Suppressor macrophage treated with lipopolysaccharide for 1 hour (primary cell): ENCODE measurements around the gene SOCS3.
A peak's percentile ranks its signal among the peaks of the same experiment; 100 is the strongest.
"Not testable (repeated sequence)": the region's sequence is repeated elsewhere in the genome, so short reads cannot be mapped to it uniquely, and the experiment has no call there.

Experiments
- DNase-seq, 3 donors: peaks; one replicate each; pipeline ENCODE4 v3.0.0-alpha.2; 2020 to 2022

The SOCS3 gene

DNA sequence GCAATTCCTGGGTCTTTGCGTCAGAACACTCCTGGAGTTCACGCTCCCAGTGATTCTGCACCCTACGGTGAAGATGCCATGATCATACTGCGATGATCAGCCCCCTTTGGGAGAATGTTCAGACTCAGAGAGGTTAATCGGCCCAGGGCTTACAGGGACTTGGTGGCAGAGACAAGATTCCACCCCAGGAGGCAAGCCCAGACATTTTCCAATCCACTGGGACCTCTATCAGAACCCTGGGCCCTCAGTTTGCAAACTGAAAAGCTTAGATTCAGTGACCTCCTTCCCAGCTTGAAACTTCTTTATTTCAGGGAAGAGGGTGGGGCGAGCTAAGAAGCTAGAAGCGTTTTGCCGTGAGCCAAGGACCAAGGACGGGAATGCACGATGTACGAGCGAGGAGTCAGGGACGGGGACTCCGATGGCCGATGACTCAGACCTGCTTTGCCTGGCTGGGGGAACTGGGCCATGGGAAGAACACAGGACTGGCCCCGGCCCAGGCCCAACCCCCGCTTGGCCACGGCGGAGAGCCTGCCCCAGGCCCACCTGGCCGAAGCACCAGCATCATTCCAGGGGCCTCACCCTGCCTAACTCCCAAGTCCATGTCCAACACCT lies 34.7 kb downstream of the SOCS3 start:
- peak; percentile 91 to 96 (median 91) for DNase-seq

- DNase-seq = peak; percentile 69 to 94 (median 88)
These were observed 35.3 kb downstream of the SOCS3 start for GRCh38 chr17:78324391-78325075.

DNA sequence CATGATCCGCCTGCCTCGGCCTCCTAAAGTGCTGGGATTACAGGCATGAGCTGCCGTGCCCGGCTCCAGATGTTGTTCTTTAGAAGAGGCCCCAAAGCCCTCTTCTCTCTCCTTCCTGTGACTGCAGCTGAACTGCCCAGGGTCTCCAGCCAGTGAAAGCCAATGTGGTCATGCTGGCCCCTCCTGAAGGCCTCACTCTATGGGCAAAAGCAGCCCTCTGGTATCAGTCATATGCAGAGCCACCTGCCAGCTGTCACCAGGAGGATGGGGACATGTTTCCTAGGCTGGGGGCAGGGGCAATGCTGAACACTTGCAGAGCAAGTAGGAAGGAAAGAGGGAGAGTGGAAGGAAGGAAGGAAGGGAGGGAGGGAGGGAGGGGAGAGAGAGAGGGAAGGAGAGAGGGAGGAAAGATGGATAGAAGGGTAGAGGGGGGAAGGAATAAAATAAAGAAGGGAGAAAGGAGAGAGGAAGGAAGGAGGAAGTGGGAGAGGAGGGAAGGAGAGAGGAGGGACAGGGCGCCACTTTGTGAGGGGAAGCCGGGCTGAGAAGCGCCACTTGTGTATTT lies 36.0 kb downstream of the SOCS3 start:
- DNase-seq = no peak

DNA sequence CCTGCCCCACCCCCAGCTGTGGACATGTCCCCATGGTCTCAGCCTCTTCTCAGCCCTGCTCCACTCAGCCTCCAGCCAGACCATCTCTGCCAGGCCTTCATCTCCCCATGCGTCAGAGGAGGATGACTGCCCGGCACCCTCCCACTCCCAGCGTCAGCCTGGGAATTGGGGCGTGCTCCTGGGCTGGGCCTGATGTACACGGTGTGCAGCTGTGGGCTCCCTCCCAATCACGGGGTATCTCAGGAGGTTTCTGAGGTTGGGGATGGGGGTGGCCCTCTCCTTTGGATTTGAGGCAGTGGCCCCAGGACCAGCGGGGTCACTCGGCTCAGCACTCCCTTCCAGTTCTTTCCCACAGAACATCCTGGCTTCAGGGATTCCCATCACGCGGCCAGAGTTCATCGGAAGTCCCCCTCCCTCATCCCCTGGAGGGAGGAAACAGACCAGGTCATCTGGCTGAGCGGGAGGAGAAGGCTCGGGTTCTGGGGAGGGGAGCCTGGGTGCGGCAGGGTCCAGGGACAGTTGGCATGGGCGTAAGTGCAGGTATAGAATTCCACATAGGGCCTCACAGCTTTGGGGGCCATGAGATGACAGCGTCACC lies 36.9 kb downstream of the SOCS3 start:
- DNase-seq = peak in 1 of 3 donors; percentile 38

DNA sequence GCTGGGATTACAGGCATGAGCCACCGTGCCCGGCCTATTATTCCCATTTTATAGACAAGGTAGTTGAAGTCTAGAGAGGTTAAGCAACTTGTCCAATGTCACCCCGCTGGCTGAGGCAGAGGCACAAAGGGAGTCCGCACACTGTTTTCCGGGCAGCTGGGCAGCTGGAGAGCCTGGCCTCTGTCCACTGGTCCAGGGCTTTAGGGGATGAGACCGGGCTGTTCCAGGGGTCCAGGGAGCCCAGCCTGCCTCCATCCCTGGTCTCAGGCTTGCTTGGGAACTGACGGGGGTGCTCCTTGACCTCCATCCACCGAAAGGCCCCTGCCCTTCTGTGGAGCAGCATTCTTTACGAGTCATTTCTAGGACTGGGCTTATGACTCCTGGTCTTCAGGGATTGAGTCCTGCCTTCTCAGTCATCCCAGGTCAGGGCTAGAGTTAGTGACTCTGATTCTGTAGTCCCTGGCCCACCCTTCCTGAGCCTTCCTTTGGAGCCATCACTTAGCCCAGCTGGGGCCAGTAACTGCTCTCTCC lies 37.5 kb downstream of the SOCS3 start:
- DNase-seq = peak in 2 of 3 donors; percentile 40 to 63

DNA sequence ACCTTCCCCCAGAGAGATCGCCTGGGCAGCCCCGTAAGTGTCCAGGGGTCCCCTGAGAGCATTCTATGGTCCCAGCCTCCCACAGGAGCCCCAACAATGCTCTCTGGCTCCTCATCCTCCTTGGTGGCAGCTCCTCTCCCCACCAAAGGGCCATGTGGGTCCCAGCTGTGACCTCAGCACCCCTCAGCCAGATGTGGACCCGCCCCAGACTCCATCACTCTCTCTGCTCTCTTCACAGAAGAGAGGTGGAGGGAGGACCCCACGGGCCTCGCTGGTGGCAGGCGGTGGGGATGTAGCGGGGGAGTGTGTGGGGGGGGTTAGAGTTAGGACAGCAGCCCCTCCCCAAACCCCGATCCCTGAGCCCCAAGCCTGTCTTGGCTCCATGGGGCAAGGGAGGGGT lies 41.0 kb downstream of the SOCS3 start:
- no peak for DNase-seq

DNA sequence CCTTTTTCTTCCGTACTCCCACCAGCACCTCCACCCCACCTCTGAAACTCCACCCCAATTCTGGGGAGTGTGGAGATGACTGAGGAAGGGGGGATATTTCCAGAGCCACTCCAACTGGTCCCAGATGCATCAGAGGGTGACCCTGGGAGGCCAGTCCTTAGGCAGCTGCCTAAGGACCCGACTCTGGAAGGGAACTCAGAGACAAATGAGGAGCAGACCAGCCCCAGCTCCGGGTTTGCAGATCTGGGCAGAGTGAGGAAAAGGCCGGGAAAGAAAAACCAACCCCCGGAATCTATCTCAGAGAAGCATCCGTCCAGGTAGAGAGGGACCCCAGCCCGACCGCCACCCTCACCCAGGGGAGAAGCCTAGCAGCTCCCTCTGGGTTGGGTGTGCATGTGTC lies 41.5 kb downstream of the SOCS3 start:
- DNase-seq = no peak

DNA sequence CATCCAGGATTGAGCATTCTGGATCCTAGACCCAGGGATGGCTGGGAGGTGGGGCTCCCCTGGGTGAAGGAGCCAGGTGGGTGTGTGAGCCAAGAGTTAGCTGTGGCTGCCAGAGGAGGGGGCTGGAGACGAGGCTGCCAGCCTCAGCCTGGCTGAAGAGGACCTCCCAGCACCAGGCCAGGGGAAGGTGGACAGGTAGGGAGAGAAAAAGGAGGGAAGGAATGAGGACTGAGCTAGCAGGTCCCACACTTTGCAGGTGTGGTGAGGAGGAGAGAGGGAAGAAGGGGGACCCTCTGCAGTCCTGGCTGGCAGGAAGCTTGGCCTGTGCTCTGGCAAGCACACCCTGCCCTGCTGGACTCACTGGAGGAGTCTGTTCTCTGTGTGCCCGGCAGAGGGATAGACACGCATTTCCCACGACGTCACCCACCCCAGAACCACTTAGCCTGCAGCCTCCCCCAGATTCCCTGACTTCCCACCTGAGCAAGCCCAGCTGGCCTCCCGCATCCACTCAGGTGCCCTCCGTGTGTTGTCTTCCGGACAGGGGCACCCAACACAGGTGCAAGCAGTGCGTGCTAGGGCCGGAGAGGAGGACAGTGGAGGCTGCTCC lies 42.0 kb downstream of the SOCS3 start:
- DNase-seq = no peak

DNA sequence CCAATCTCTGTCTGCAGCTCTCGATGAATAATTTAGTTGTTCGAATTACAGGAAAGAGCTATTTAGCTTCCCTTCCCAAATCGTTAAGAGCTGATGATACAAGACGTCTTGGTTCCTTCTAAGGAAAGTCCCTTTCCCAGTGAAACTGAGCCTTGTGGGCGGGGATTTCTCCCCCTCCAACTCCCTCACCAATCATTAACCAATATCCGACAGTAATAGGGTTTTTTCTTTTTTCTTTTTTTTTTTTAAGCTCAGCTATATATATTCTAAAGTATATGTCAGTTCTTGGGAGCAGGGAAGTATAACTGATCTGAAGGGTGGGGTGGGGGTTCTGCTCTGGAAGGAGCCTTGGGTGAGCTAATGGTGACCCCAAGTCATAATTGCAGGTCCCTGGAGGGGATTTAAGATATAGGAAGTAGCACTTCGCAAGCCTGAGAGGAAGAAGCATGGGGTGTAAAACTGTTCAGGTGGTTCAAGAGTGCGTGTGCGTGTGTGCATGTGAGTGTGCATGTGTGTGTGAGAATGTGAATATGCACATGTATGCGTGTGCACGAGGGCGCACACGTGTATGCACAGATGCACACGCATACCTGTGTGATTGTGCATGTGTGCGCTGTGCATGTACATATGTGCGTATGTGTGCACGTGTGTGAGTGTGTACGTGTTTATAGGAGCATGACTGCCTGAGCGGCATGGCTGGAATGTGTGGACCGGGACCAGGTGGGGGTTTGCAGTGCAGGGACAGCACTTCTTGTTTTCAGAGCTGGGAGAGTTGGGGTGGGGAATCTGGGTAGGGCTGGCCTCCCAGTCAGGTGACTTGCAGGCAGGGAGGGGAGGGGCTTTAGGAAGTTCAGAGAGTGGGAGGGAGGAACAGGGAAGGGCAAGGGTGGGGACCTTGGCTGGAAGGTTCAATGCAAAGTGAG lies 42.7 kb downstream of the SOCS3 start:
- peak; percentile 92 to 98 (median 93) for DNase-seq

- DNase-seq = no peak
These were observed 43.6 kb downstream of the SOCS3 start for GRCh38 chr17:78316115-78316866.

DNA sequence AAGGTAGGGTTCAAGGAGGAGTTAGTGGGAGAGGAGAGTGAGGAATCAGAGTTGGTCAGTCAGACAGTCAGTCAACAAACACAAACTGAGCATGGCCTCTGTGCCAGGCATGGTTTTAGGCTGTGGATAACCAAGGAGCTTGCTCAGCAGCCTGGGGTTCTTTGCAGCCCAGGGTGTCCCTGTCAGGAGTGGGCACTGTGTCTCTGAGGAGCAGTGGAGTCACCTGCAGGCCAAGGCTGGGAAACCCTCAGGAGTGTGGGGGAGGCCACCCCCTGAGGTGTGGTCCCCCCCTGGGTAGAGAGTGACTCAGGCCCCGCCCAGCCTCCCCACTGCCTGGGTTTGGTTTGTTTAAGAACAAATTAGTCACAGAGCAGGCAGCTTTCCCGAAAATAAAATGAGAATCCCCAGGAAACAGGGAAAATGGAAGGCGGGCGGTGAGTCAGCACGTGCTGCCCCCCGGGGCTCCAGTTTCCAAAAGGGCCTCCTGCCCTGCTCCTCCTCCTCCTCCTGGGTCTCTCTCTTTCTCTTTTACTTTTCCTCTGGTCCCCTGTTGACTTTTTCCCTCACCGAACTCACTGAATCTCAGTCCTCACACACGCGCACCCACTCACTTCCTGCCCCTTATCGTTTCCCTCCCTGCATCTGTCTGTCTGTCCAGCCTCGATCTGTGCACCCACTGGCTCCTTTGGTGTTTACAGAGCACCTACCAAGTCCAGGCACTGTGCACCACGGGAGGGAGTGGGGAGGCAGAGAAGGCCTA lies 44.3 kb downstream of the SOCS3 start:
- peak; percentile 79 to 94 (median 87) for DNase-seq

- no peak for DNase-seq
These were observed 45.1 kb downstream of the SOCS3 start for GRCh38 chr17:78314683-78315354.

DNA sequence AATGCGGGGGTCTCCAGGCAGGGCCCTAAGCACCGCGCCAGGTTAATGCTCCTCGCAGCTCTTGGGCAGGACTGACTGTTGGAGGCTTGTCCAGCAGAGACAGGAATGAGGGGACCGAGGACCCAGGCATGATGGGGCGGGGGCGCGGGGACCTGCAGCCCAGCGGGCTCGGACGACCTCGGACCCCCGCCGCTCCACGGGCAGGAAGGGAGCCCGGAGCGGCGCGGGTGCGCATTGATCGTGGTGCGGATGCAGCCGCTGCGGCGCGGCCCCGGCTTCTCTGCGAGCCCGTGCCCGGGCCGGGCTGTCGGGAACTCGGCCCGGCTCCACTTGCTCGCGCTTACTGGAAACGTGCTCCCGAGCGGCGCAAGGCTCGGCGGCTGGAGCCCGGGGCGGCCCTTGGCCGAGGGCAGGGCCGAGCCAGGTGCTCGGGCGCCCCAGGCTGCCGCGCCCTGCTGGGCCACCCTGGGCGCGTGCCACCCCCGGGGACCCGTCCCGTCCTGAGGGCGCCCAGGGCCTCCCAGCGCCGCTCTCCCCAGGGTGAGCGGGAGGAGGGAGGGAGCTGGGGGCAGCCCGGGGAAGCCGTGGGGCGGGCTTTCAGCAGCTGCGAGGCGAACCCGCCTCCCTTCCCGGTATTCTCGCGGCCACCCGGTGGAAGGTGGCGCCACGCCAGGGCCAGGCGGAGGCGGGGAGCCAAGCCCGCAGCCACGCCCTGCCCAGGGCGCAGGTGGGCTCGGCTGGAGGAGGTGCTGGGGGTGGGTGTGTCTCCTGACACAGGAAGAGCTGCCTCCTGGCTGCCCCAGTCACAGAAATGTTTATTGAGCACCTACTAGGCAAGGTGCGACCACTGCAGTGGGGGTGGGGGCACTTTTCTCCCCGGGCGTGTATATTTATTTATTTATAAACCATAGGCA lies 45.9 kb downstream of the SOCS3 start:
- peak; percentile 69 to 90 (median 79) for DNase-seq

GRCh38 chr17:78309659-78310255 lies 50.1 kb downstream of the SOCS3 start:
- DNase-seq = not testable (repeated sequence)

- no peak for DNase-seq
These were observed 51.8 kb downstream of the SOCS3 start for GRCh38 chr17:78307887-78308638.

GRCh38 chr17:78306913-78307312 lies 53.0 kb downstream of the SOCS3 start:
- peak; percentile 38 to 60 (median 52) for DNase-seq
